Stimulated activated CD4-positive, alpha-beta T cell treated with anti-CD3 and anti-CD28 coated beads, Interleukin-12 subunit alpha, Interleukin-12 subunit beta, amount 100 ng/mL, for 24 hours (primary cell): Measurements from ENCODE around the gene C10orf105.

ENCODE experiments used
- DNase-seq, 2 experiments: peaks; one replicate each; pipeline ENCODE4 v3.0.0-alpha.2; 2020; ENCODE audit warnings: low read depth in 2 of 2

C10orf105 gene

GRCh38 chr10:71677261-71677660, 42.3 kb downstream of the C10orf105 start:
- DNase-seq: no peak

- no peak for DNase-seq
Measured at GRCh38 chr10:71675295-71675970, 44.1 kb downstream of the C10orf105 start.

DNA sequence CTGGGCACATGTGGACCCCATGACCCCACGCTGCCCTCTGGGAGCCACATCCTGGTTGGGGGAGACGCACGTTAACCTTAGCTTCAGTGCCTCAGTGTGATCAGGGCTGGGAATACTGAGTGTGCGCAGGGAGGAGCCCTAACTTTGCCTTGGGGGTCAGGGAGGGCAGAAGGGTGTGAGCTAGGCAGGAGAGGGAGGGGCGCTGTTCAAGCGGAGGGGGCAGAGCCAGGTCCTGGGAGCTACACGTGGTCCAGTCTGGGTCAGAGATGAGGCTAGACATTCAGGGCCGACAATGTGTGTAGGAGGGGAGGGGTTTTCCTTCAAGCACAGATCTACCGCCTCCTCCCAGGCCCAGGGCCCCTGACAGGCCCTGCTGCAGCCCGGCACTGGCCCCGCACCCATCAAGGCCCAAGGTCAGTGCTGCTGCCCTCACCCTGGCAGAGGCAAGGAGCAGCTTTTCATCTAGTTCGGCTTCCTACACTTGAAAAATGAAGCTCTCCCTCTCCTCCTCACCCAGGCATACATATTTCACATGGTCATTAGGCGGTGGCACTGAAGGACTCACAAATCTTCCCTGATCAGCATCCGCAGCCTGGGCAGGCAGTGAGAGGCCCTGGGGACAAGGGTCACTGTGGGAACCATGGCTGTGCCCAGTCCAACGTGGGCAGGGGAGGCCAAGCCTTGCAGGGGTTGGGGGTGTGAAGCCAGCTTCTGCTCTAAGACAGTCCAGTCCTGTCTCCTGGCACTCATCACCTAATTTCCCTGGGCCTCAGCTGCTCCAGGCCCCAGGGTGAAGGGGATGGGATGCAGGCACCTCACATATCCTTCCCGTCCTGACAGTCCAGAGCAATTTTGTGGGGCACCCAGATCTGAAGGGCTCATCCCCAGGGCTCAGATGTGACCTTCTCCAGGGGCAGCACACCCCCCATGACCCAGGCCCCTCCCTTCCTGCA, 47.3 kb downstream of the C10orf105 start:
- no peak for DNase-seq

DNA sequence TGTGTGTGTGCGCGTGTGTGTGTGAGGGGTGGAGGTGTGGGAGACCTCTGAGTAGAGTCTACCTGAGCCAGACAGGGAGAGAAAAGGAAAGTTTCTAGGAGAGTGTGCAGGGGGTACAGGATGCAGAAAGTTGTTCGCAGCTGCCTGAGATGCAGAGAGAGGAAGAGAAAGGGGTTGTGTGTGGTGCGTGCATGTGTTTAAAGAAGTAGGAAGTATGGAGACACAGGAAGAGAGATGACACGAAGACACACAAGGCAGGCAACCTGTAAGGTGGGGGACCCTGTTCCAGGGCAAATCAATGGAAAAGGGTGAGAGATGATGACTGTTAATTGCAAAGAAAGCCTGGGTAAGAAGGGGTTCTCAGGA, 52.2 kb downstream of the C10orf105 start:
- DNase-seq: no peak

DNA sequence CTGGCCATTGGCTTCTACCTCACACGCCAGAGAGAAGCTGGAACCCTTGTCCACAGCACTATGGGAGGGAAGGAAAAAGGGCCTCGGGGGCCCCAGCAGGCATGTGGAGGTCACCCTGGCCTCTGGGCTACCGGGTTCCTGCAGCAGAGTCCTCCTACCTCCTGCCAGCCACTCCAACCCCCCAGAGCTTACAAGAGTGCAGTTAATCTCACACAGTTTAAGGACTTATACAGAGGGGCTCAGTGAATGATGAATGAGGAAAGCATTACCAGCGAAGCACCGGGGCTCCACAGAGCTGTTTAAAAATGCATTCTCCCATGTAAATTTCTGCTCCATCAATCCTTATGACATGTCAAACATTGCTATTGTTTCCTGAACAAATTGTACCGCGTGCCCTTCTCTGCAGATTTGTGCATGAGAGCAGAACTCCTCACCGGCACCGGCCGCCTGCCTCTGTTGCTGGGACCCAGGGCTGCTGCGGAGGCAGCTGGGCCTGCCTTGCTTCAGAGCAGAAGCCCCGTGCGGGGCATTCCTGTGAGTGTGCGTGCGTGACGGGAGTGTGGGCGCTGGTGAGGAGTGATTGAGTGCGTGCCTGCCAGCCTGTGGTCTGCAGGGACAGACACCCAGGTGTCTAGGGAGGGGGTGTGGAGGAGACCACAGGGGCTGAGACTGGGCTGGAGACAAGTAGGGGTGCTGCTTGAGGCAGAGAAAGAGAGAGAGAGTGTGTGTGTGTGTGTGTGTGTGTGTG, 52.8 kb downstream of the C10orf105 start:
- DNase-seq: no peak

- DNase-seq: no peak
Measured at GRCh38 chr10:71665456-71665855, 54.1 kb downstream of the C10orf105 start.

DNA sequence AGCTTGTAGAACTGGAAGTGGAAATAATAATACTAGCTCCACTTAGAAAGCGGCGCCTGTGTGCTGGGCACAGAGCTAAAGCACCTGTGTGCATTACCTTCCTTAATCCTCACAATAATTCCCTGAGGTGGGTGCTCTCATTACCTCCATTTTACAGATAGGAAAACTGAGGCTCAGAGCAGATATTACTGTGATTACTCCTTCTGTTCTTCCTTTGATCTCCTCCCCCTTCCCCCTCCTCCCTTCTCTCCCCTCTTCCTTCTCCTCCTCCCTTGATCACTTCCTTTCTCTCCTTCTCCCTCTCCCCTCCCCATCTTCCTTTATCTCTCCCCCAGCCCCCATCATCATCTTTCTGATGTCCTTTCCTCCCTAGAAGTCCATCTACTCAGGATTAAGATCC, 55.0 kb downstream of the C10orf105 start:
- DNase-seq: no peak

DNA sequence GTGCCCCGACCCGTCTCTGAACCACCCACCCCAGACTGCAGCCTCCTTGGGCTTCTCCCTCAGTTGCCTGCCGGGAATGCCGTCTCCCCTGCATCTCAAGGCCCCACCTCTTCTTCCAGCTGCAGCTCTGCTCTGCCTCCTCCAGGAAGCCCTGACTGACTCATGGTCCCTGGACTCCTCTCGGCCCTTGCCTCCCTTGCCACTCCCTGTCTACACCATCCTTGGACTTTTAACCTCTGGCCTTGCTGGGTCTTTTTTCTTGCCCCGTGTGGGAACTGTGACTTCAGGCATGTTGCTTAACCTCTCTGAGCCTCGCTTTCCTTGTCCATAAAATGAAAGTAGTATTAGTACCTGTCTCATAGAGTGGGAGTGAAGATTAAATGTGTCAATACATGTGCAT, 56.3 kb downstream of the C10orf105 start:
- no peak for DNase-seq

- DNase-seq: no peak
Measured at GRCh38 chr10:71661779-71662336, 57.7 kb downstream of the C10orf105 start.
